ENCODE data around the gene CARMIL3.
"Not testable (repeated sequence)": the region's sequence is repeated elsewhere in the genome, so short reads cannot be mapped to it uniquely, and the experiment has no call there.

The CARMIL3 gene, protein sequence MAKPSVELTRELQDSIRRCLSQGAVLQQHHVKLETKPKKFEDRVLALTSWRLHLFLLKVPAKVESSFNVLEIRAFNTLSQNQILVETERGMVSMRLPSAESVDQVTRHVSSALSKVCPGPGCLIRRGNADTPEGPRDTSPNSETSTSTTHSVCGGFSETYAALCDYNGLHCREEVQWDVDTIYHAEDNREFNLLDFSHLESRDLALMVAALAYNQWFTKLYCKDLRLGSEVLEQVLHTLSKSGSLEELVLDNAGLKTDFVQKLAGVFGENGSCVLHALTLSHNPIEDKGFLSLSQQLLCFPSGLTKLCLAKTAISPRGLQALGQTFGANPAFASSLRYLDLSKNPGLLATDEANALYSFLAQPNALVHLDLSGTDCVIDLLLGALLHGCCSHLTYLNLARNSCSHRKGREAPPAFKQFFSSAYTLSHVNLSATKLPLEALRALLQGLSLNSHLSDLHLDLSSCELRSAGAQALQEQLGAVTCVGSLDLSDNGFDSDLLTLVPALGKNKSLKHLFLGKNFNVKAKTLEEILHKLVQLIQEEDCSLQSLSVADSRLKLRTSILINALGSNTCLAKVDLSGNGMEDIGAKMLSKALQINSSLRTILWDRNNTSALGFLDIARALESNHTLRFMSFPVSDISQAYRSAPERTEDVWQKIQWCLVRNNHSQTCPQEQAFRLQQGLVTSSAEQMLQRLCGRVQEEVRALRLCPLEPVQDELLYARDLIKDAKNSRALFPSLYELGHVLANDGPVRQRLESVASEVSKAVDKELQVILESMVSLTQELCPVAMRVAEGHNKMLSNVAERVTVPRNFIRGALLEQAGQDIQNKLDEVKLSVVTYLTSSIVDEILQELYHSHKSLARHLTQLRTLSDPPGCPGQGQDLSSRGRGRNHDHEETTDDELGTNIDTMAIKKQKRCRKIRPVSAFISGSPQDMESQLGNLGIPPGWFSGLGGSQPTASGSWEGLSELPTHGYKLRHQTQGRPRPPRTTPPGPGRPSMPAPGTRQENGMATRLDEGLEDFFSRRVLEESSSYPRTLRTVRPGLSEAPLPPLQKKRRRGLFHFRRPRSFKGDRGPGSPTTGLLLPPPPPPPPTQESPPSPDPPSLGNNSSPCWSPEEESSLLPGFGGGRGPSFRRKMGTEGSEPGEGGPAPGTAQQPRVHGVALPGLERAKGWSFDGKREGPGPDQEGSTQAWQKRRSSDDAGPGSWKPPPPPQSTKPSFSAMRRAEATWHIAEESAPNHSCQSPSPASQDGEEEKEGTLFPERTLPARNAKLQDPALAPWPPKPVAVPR (N-terminal part only)

DNA sequence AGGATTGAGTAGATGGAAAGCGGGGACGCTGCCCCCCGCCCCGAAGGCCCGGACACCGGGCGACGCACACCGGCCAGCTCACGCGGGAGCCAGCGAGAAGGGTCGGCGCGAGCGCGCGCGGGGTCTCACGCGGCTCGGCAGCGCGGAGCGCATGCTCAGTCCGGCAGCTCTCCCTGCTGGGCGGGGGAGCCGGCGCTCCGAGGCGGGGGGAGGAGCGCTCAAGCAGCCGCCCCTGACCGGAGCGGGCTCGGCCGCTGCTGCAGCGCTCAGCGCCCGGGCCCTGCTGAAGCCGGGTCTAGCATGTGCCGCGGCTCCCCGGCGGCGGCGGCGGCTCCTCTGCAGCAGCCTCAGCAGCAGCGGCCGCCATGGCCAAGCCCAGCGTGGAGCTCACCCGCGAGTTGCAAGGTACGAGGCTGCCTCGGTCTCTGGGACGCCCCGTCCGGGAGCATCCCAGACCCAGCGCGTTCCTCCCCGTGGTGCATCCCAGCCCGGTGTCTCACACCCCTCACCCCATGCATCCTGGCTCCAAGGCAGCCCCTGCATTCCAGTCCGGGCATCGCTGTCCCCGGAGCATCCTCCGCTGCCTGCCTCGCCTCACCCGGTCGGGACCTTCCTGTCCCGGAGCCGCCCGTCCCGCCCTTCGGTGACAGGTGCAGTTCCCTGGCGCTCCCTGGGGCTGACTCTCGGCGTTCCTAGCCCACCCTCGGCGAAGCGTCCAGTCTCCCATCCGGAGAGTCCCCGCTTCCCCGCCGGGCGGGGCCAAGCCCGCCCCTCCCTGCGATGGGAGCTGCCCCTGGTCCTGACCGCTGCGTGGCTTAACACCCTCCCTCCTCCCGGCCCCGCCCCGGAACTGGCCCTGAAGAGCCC is at the start of gene CARMIL3:
TSS of gene CARMIL3 (plus strand) at position 221 of the 867 bp plus-strand sequence. CDS start at position 366, 145 bp downstream.
- intact Hi-C loops (cut with DNase I; ENCODE audit: low total_unique reads), result no loop called here
- peak within 1 kb of the TSS; percentile 29 to 55 for H3K27ac ChIP-seq
- H3K27me3 ChIP-seq, result peaks cover 0 to 30% of the 10 kb centered on the region in 2 donors
- peaks cover 0 to 20% (median 15%) of the 10 kb centered on the region in 4 donors for H3K4me1 ChIP-seq
- DNase-seq, result peak; percentile 33 to 74
- H3K36me3 ChIP-seq, result no peaks in the 10 kb centered on the region
- TF ChIP-seq, protein P1, sequence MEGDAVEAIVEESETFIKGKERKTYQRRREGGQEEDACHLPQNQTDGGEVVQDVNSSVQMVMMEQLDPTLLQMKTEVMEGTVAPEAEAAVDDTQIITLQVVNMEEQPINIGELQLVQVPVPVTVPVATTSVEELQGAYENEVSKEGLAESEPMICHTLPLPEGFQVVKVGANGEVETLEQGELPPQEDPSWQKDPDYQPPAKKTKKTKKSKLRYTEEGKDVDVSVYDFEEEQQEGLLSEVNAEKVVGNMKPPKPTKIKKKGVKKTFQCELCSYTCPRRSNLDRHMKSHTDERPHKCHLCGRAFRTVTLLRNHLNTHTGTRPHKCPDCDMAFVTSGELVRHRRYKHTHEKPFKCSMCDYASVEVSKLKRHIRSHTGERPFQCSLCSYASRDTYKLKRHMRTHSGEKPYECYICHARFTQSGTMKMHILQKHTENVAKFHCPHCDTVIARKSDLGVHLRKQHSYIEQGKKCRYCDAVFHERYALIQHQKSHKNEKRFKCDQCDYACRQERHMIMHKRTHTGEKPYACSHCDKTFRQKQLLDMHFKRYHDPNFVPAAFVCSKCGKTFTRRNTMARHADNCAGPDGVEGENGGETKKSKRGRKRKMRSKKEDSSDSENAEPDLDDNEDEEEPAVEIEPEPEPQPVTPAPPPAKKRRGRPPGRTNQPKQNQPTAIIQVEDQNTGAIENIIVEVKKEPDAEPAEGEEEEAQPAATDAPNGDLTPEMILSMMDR (IDR thresholded peaks at IDR 0.05), result no peak
- peak within 1 kb of the TSS; percentile 56 to 60 for H3K4me3 ChIP-seq
- H3K9me3 ChIP-seq, result no peaks in the 10 kb centered on the region

DNA sequence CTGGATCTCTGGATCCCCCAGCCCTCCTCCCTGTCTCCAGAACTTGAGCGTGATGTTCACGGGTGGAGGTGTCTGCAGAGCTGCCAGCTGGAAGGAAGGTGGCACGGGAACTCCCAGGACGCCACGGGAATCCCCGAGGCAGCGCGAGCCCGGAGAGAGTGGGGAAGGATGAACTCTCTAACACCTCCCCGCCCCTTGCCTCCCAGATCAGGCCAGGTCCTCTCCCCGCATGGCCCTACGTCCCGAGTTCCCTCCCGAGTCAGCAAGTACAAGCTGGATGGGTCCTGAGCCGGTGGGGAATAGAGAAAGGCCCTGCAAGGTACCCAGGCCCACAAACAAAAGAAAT is 45.4 kb upstream of the CARMIL3 start:
- Histone ChIP-seq H3K27ac (peak overlapping the region in 1 of 2 donors; percentile 68), H3K4me3 (peak overlapping the region; percentile 46 to 50)
- intact Hi-C loops (cut with DNase I; ENCODE audit: low total_unique reads); DNase-seq; H3K4me1 ChIP-seq; H3K9me3 ChIP-seq; H3K36me3 ChIP-seq; H3K27me3 ChIP-seq: not testable (repeated sequence)

DNA sequence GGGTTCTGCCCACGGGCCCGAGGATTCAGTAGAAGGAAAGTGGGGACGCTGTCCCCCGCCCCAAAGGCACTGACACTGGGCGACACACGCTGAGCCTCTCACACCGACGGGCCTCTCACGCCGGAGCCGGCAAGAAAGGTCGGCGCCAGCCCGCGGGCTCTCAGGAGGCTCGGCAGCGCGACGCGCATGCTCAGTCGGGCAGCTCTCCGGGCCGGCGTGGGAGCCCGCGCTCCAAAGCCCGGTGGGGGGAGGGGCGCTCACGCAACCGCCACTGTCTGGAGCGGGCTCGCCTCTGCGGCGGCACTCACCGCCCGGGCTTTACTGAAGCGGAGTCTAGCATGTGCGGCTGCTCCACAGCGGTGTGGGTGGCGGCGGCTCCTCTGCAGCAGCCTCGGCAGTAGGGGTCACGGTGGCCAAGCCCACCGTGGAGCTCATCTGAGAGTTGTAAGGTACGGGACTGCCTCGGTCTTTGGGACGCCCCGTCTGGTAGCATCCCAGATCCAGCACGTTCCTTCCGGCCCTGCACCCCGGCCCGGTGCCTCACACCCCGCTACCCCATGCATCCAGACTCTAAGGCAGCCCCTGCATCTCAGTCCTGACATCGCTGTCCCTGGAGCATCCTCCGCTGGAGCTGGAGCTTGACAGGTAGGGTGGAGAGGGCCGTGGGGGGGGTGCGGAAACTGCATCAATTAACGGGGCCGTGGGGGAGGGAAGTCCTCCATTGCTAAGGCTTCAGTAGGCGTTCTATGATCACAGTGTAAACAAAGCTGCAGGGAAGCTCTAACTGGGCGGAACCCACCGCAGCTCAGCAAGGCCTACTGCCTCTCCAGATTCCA is 44.8 kb upstream of the CARMIL3 start:
- intact Hi-C loops (cut with DNase I; ENCODE audit: low total_unique reads); H3K9me3 ChIP-seq; H3K4me1 ChIP-seq; H3K36me3 ChIP-seq; H3K27me3 ChIP-seq: not testable (repeated sequence)
- Histone ChIP-seq H3K27ac (peak overlapping the region in 1 of 2 donors; percentile 68), H3K4me3 (peak overlapping the region; percentile 46 to 50)
- DNase-seq, result peak in 1 of 2 donors; percentile 80

DNA sequence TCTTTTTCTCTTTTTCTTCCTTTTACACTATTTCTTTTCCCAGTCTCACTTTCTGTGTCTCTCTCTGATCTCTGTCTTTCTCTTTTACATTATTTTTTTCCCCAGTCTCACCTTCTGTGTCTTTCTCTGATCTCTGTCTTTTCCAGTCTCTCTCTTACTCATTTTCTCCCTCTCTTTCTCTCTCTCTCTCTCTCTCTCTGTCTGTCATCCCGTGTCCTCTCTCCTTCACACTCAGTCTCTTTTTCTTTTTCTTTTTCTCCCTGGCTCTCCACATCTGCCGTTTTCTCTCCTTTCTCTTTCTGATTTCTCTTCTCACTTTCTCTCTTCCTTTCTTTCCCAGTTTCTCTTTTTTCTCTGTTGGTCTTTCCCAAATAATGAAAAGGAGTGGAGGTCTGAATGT is 40.8 kb upstream of the CARMIL3 start:
- intact Hi-C loops (cut with DNase I; ENCODE audit: low total_unique reads), result loop anchor here (5.0 kb wide), 1 partner anchor 96 kb away; no protein-coding TSS in a partner anchor

DNA sequence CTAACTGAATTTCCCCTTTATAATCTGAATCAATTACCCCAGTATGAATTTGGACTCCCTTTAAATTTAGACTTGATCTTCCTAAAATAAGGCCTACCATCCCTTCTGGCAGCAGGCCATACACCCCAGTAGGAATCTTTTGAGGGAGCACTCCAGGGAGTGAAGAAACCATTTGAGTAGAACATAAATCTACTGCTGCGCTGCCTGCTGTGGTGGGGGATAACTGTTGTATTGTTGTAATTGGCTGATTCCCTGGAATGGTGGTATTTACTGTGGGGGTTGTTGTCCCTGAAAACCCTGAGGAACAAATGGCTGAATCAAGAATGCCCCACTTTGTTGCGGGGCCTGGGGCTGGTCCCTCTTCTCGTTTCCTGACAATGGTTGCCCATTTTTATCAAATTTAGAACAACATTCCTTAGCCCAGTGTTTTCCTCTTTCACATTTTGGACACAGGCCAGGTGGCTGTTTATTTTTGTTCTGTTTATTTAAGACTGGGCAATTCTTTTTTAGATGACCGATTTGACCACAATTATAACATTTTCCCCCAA is 39.0 kb upstream of the CARMIL3 start:
- intact Hi-C loops (cut with DNase I; ENCODE audit: low total_unique reads), result loop anchor here (5.0 kb wide), 1 partner anchor 95 kb away; no protein-coding TSS in a partner anchor
- peaks cover 0 to 21% (median 11%) of the 10 kb centered on the region in 4 donors for H3K4me1 ChIP-seq

More for the DNA sequence above, 40.8 kb upstream of the CARMIL3 start:
- H3K4me1 ChIP-seq, result peaks cover 0 to 22% (median 11%) of the 10 kb centered on the region in 4 donors
- H3K27me3 ChIP-seq, result no peaks in the 10 kb centered on the region
- TF ChIP-seq, protein P1 (IDR thresholded peaks at IDR 0.05), result no peak
- no peak overlapping the region for H3K4me3 ChIP-seq
- H3K9me3 ChIP-seq, result no peaks in the 10 kb centered on the region
- no peak overlapping the region for H3K27ac ChIP-seq
- DNase-seq, result no peak
- no peaks in the 10 kb centered on the region for H3K36me3 ChIP-seq

More for the DNA sequence above, 39.0 kb upstream of the CARMIL3 start:
- DNase-seq, H3K9me3 ChIP-seq, H3K27me3 ChIP-seq, H3K36me3 ChIP-seq, H3K4me3 ChIP-seq: not testable (repeated sequence)
- peak overlapping the region; percentile 48 to 57 for H3K27ac ChIP-seq
